ENCODE results near the gene RAD18. TPM values are rescaled to one million over a fixed set of nuclear protein-coding genes. Genes with fewer than 3 reads are reported as not detected.

Gene RAD18
- total RNA-seq, 4 donors from 2014 or later = 4.7 to 15.6 (median 8.5) TPM

DNA sequence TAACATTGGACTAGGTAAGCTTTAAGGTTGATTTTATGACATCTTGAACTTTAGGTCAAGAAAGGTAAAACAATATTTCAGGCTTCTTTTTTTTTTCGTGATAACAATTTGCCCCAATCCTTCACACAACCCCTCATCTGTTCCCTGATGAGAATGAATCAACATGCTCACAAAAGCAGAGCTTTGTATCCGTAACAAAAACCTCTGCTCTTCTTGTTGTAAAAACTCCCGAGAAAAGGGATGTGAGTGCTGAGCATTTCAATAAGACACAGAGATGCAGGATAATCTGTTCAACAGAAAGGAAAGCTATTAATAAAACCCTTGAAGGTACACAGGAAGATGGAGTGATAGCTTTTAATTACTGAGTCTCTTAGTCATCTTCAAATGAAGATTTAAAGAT, 94.3 kb downstream of the RAD18 start:
- H3K9me3 ChIP-seq = no peaks in the 10 kb centered on the region
- no peaks in the 10 kb centered on the region for H3K36me3 ChIP-seq
- no peaks in the 10 kb centered on the region for H3K27me3 ChIP-seq
- H3K4me3 ChIP-seq = no peak overlapping the region
- DNase-seq (ENCODE audit: low spot score in 2 of 2) = no peak
- WGBS = 91% methylated on average over 3 of the region's 3 CpGs
- no peaks in the 10 kb centered on the region for H3K4me1 ChIP-seq
- TF ChIP-seq CTCF (IDR thresholded peaks at IDR 0.05) = no peak
- no peak for TF ChIP-seq POLR2AphosphoS5 (IDR thresholded peaks at IDR 0.05)
- TF ChIP-seq POLR2A (IDR thresholded peaks at IDR 0.05) = no peak
- no peak for TF ChIP-seq EP300 (IDR thresholded peaks at IDR 0.05)
- no peak overlapping the region for H3K27ac ChIP-seq

DNA sequence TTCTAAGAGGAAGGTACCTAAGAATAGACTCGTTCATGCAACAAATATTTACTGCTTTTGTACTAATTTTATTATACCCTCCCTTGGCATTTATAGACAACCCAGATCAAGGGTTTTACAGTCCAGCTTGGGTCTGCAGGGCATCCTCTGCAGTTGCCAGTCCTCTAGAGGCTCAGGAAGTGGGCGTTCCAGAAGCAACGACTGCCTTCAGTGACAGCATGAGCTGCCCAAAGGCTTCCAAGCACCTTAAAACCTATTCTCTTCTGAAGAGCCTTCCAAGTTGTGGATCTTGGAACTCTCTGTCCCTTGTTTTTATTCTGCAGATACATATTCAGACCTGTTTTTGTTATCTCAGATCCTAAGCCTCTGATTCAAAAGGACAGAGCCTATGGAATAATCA, 95.6 kb downstream of the RAD18 start:
- Histone ChIP-seq H3K36me3 (no peaks in the 10 kb centered on the region), H3K27me3 (no peaks in the 10 kb centered on the region), H3K4me3 (no peak overlapping the region), H3K9me3 (no peaks in the 10 kb centered on the region), H3K4me1 (no peaks in the 10 kb centered on the region), H3K27ac (no peak overlapping the region)
- no peak for DNase-seq (ENCODE audit: low spot score in 2 of 2)
- WGBS = 75% methylated on average over 3 of the region's 3 CpGs
- TF ChIP-seq POLR2A (IDR thresholded peaks at IDR 0.05) (no peak), POLR2AphosphoS5 (IDR thresholded peaks at IDR 0.05) (no peak)

- Histone ChIP-seq H3K9me3 (no peaks in the 10 kb centered on the region), H3K4me1 (no peaks in the 10 kb centered on the region), H3K36me3 (no peaks in the 10 kb centered on the region), H3K4me3 (no peak overlapping the region), H3K27me3 (no peaks in the 10 kb centered on the region), H3K27ac (no peak overlapping the region)
- no peak for DNase-seq (ENCODE audit: low spot score in 2 of 2)
- TF ChIP-seq CTCF (IDR thresholded peaks at IDR 0.05) = no peak
- TF ChIP-seq POLR2A (IDR thresholded peaks at IDR 0.05) = no peak
- TF ChIP-seq EP300 (IDR thresholded peaks at IDR 0.05) = no peak
- TF ChIP-seq POLR2AphosphoS5 (IDR thresholded peaks at IDR 0.05) = no peak
- WGBS = 85% methylated on average over 4 of the region's 4 CpGs
These were observed 97.6 kb downstream of the RAD18 start for GRCh38 chr3:8865697-8866096.

DNA sequence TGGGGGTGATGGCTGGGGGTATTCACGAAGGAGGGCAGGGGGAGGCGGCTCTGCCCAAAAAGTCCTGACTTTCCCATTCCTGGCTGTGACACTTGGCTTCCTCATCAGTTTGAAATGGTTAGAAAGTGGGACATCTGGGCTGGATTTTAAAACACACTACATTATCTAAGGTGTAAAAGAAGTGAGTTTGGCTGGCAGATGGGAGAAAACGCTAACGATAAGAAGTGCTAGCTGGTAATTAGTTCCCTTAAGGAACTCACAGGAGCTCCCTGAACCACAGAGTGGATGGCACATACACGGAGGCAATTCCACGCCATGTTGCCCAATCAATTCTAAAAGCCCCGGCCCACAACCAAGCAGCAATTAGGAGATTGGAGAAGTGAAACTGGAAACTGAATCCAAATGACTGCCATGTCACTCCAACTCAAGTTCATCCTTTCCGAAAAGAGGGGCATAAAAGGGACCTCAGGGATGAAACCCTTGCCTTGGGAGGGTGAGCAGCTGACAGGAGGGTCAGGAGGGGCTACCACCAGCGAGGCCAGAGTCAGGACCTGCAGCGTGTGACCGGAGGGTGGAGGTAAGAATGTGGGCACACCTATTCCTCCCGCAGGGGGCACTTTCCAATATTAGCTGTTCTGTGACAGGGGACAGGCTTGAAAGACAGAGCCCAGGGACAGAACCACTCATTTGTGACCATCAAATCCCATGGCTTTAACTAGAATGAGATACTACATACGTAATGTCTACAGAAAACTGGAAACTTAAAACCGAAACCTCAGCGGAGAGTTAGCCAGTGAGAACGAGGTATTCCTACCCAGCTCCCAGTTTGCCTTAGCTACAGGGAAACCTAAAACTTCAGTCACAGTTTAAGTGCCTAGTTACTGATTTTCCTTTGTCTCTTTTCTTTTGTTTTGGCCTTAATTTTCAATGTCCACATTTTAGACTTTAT, 98.6 kb downstream of the RAD18 start:
- no peak for TF ChIP-seq POLR2A (IDR thresholded peaks at IDR 0.05)
- TF ChIP-seq EP300 (IDR thresholded peaks at IDR 0.05) = no peak
- no peak for TF ChIP-seq CTCF (IDR thresholded peaks at IDR 0.05)
- no peak for TF ChIP-seq POLR2AphosphoS5 (IDR thresholded peaks at IDR 0.05)
- H3K9me3 ChIP-seq = no peaks in the 10 kb centered on the region
- H3K4me3 ChIP-seq = no peak overlapping the region
- no peaks in the 10 kb centered on the region for H3K4me1 ChIP-seq
- no peak overlapping the region for H3K27ac ChIP-seq
- no peaks in the 10 kb centered on the region for H3K36me3 ChIP-seq
- no peak for DNase-seq (ENCODE audit: low spot score in 2 of 2)
- H3K27me3 ChIP-seq = no peaks in the 10 kb centered on the region
- 86% methylated on average over 16 of the region's 16 CpGs for WGBS

DNA sequence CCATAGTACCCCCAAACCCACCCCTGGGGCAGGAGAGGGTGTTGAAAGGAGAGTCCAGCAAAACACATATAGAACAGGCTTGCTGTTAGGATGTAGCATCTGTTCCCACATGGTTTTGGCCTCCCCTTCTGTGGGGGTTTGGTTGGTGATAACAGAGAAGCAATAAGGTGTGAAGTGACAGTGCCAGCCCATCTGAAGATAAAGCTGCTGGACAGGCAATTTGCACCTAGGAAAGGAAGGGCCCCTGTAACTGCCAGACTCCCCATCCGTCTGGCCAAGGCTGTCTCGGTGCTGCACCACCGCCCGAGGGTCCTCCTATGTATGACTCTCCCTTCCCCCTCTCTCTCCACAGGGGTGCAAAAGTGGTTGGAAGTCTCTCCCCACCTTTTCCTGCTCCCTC, 99.4 kb downstream of the RAD18 start:
- 87% methylated on average over 4 of the region's 4 CpGs for WGBS
- Histone ChIP-seq H3K36me3 (no peaks in the 10 kb centered on the region), H3K4me3 (no peak overlapping the region), H3K4me1 (no peaks in the 10 kb centered on the region), H3K27me3 (no peaks in the 10 kb centered on the region), H3K9me3 (no peaks in the 10 kb centered on the region), H3K27ac (no peak overlapping the region)
- DNase-seq (ENCODE audit: low spot score in 2 of 2) = no peak
- no peak for TF ChIP-seq POLR2AphosphoS5 (IDR thresholded peaks at IDR 0.05)
- no peak for TF ChIP-seq EP300 (IDR thresholded peaks at IDR 0.05)
- TF ChIP-seq CTCF (IDR thresholded peaks at IDR 0.05) = no peak
- TF ChIP-seq POLR2A (IDR thresholded peaks at IDR 0.05) = no peak
